Airway epithelial cell (primary cell): ENCODE results near the gene PLXDC2. TPM values are rescaled to one million over a fixed set of nuclear protein-coding genes. Genes with fewer than 3 reads are reported as not detected.

ENCODE experiments used
- total RNA-seq: library from RNA; depleted of rRNA; stranded (reverse); fragments of >200 nt; gene quantifications from 2 replicates; pipeline ENCODE4 v1.2.3, GENCODE V29; 2015

PLXDC2 gene
- 1.6 and 4.4 TPM in 2 replicates for total RNA-seq

DNA sequence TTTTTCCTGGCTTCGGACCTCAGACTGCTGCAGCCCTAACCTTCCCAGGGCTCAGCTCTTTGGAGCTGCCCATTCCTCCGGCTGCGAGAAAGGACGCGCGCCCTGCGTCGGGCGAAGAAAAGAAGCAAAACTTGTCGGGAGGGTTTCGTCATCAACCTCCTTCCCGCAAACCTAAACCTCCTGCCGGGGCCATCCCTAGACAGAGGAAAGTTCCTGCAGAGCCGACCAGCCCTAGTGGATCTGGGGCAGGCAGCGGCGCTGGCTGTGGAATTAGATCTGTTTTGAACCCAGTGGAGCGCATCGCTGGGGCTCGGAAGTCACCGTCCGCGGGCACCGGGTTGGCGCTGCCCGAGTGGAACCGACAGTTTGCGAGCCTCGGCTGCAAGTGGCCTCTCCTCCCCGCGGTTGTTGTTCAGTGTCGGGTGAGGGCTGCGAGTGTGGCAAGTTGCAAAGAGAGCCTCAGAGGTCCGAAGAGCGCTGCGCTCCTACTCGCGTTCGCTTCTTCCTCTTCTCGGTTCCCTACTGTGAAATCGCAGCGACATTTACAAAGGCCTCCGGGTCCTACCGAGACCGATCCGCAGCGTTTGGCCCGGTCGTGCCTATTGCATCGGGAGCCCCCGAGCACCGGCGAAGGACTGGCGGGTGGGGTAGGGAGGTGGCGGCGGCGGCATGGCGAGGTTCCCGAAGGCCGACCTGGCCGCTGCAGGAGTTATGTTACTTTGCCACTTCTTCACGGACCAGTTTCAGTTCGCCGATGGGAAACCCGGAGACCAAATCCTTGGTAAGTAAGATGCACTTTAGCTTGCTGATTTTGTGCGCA, at the start of gene PLXDC2:
TSS of gene PLXDC2 (plus strand) at position 22 of the 820 bp plus-strand sequence.

